HG03139 (cell line): Measurements from ENCODE around the gene PFDN2.
A peak's percentile ranks its signal among the peaks of the same experiment; 100 is the strongest.
"Not testable (repeated sequence)": the region's sequence is repeated elsewhere in the genome, so short reads cannot be mapped to it uniquely, and the experiment has no call there.

Experiments
- ATAC-seq: cut with Tn5 transposase; IDR thresholded peaks from one replicate; pipeline ENCODE4 v1.9.1; 2021; ENCODE audit not compliant: unreplicated experiment

Gene PFDN2

DNA sequence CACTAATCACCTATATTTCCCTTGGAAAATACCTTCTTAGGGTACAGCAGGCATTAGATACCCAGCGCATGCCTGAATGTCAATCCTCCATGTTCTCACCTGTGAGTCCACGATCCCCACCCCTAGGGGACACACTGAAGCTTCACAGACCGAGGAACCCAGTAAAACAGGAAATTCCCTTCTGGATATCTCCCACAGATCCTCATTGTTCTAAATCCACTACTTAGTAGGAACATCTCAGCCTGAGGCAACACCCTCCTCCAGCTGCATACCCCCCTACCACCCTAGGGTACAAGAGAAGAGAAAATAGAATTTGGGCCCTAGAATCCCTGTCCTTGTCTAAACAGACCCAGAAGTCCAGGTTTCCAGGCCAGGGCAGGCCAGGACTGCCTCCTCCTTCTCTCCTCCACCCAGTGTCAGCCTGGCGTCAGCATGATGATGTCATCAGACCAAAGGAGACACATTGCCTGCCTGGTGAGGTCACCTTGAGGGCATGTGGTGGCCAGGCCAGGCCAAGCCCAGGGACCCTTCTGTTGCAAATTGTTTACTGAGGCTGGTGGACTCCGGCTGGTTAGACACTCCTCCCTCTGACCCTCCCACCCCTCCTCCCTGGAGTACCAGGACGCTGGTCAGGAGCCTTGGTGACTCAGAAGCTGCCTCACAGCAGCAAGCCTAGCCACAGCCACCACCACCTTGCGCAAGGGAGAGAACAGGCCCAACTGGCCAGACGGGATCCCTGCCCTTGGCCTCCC lies 34.7 kb downstream of the PFDN2 start:
- ATAC-seq, result no peak

DNA sequence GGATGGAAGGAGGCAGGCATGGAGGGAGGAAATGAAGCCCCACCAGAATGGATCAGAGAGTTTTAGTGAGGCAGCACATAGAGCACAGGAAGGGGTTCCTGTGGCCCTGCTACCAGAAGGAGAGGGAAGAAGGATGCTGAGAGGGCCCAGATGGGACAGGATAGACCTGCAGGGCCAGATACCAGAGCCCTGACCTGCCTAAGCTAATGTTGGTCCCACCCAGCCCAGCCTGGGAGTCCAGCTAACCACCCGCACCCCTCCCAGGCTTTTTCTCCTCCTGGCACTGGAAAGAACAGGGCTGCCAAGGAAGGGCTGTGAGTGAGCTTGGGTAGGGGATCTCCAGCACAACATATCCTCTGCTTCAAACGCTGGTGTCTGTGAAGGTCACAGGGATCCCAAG lies 35.4 kb downstream of the PFDN2 start:
- no peak for ATAC-seq

DNA sequence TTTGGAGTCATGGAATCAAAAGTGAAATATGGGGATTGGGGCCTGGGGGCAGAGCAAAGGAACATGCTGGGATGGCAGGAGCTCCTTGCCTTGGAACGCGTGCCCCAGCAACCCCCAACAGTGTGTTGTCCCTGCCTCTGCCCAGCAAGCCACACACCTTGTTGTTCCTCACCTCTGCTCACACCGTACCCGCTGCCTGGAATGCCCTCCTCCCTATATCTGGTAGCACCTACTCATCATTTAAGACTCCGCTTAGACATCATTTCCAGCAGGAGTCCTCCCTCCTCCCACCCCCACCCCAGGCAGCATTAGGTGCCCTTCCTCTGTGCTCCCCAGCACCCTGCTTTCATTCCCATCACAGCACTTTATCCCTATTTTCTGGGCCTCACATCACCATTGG lies 36.3 kb downstream of the PFDN2 start:
- no peak for ATAC-seq

DNA sequence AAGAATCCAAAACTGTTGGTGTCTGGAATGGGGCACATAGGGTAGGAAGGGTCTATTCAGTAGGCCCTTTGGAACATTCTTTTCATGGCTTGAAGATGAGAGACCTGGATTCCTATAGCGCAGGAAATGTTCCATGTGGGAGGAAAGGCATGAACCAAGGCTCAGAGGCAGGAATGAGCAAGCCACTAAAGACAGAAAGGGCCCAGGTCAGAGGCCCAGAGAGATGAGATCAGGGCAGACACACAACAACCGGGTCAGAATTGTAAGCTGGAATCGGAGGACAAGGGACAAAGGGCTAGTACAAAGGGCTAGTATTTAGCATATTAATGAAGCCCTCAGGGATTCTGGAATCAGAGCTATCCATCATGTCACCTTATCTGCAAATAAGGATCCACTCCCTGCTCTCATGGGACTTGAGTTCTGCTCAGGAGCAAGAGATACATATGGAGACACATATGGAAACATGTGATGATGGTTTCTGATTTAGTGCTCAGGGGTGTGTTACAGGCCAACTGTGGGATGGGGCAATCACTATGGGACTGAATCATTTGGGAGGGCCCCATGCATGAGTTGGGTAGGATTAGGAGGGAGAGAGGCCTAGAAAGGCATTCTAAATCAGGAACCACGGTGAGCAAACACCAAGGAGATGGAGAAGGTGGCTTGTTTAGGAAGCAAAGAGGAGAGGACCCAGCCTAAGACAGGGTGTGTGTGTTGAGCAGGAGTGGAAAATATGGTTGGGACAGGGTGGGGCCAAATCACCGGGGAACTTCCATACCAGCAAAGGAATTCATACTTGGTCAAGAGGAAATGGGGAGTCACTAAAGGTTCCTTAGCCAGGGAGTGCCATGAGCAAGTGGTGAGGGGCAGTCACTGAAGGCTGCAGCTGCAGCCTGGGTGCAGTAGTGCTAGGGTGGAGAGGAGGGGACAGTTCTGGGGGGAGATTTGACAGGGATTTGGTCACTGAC lies 37.1 kb downstream of the PFDN2 start:
- no peak for ATAC-seq

DNA sequence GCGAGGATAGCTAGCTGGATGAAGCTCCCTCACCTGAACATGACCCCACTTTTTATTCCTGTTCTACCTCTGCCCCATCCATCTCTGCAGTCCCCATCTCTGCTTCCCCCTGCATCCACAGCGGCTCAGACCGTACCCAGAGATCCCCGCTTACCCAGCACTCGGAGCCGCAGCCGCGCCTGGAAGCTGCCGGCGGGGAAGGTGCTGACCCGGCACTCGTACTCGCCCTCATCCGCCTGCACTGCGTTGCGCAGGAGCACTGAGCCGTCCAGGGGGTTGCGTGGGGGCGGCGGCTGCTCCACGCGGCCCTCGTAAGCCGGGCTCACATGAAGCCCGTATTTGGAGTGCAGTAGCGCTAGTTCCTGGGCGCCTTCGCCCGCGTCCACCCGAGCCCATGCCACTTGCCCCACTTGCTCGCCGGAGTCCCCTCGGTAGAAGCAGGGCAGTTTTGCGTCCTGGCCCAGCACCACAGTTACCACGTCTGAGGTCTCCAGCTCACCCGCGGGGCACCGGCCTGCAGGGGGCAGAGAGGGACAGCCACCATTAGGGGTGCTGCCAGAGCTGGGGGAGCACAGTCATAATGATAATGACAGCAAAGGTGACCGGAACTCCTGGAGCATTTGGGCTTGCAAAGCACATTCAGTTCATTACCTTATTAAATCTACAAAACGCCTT lies 38.3 kb downstream of the PFDN2 start:
- ATAC-seq, result no peak

DNA sequence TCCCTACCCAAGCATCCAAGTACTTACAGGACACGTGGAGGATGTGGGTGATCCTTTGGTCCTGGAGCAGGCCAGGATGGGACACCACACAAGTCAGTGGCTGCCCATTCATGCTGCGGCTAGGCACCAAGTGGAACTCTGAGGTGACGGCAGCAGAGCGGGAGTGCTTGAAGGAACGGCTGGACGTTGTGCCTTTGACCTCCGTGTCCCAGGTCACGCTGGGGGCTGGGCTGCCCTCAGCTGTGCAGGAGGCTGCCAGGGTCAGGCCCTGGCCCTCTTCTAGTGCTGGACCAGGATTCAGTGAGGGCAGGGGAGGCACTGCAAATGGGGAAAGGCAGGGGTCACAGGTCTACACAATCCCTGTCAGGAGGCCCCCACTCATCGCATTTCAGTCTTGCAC lies 40.4 kb downstream of the PFDN2 start:
- no peak for ATAC-seq

DNA sequence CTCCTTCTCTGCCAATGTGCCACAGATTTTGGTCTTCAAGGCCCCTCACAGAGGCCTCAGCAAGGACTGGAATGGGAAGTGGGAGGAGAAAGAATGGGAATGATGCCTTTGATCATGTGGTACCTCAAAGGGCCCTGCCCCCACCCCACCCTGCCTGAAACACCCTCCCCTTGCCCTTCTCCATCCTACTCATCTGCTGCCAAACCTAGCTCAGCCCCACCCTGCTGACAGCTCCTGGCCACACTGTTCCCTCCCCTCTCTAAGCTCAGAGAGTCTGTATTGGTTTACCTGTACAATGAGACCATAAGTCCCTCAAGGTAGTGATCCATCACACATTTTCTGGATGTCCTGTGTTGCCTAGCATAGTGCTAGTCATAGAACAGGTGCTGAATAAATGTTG lies 41.4 kb downstream of the PFDN2 start:
- no peak for ATAC-seq

DNA sequence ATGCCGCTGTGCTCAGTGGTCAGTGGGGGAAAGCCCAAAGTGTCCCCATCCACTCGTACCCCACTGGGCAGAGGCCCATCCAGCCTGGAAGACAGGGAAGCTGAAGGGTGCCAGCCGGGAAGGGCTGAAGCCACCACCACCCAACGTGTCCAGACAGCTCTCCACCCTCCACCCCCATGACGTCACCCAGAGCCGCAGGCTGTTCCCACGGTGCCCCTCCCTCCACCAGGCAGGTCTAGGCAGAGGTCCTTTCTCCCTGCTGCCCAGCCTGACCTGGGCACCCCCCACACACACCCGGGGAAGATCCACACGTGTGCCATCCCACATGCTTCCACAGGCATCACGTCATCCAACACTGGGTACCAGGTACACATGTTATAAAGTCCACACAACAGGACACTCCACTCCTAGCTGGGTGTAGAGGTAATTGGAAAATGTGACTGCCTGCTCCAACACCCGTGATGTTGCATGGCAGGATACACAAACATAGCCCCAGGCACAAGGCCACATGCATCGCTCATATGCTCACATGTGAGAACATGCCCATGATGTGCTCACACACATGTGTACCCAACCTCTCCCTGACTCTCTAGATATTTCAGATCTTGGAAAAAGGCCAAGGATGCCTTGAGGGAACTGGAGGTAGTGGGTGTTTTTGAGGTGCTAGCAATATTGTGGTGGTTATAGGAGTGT lies 43.0 kb downstream of the PFDN2 start:
- ATAC-seq, result no peak

DNA sequence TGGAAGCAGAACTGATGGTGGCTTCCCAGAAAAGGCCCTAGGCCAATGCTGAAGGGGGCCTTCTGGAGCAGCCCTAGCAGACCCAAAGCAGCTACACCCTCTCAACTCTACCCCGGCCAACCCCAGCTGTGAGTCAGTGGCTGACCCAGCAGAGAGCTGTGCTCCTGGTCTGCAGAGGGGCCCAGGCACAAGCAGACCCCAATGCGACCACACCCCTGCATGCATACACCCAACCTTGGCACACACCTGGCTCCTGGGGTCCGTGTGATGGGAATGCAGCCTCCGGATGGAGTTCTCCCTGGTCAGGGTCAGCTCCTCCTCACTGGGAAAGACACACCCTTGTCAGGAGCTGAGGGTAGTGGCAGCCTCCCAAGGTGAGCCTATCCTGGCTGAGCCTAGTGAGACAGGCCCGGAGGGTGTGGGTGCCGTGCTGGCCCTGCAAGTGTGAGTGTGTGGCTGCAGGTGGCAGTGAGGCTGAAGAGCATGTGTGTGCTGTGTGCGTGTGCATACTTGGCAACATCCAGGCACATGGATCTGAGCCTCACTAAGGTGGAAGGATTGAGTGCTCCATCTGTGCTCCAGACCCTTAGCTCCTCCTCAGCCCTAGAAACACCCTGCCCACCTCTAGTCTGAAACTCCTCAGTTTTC lies 44.2 kb downstream of the PFDN2 start:
- ATAC-seq, result no peak

DNA sequence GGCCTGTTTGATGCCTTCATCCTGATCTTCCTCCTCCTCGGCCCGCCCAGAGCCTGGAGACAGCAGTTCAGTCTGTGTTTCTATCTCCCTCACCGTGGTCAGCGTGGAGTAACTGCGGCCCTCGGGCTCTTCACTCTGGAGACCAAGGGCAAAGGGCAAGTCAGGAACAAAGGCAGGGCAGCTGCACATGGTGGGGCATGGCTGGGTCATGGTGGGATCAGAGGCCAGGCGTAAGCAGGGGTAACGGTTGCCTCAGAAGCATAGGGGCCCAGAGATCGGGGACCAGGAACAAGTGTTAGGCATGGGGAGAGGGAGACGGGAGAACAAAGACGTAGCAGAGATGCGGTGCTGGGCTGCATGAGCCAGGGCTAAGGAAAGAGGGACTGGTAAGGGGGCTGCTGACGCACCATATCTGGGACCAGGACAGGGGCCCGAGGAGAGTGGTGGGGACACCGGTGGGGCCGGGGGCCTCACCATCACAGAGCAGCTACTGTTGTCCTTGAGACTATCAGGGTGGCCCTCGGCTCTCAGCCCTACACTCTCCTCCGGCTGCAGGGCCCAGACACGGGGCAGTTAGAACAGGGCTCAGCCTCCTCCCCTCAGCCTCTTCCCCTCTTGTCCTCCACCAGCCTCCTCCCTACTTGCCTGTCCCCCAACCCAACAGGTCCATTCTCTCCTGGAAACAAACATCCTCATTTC lies 44.9 kb downstream of the PFDN2 start:
- no peak for ATAC-seq

DNA sequence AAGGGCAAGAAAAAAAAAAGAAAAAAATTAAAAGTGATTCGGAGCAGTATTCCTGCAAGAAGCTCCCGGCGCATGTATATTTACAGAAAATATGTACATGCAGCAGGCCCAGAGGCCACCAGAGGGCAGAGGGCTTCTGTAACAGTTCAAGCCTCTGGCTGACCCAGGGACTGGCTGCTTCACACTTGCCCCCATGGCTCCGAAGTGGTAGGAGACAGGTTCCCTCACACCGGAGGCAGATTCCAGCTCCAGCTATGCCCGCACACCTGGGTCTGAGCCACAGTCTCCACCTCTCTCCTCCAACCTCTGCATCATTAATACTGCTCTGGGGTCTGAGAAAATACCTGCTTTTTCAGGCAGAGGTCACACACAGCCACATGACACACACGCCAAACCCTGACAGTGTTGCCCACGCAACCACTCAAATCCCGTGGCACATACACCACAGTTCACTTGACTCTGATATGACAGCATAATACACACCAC lies 45.9 kb downstream of the PFDN2 start:
- ATAC-seq, result no peak

DNA sequence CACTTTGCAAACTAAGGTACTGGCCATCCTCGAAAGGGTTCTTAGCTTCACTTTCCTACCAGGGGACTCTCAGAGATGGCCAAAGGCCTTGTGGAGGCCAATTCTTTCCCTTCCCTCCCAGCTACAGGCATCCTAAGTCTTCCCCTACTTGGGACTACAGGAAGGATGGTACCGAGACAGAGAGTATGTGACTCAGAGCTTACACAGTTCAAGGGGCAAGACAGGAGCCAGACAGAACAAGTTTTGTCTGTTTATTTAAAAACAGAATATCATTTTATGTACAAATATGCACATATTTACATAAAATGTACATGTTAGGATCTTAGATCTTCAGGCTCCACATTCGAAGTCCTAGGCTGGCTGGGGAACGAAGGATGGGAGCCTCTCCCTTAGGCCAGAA lies 47.1 kb downstream of the PFDN2 start:
- no peak for ATAC-seq

DNA sequence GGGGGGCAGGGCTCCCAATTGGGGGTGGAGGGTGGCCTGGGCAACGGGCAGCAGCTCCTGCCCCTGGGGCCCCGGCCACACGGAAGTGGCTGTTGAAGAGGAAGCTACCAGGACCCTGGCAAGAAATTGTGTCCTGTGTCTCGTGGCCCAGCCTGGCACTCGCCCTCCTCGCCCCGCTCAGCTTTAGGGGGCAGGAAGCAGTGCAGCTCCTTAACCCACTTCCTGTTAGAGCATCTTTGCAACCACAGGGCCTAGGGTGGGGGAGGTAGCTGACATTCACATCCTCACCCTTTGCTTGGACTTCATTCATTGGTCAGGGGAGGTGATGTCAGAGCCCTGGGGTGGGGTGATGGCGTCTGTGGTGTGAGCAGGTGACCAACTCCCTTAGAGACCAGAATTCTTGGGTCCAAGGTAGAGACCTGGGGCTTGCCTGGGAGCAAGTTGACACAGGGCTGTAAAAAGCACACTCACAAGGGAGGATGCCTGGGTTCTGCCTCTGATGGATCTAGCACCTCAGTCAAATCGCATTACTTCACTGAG lies 48.0 kb downstream of the PFDN2 start, which contains the start of gene ARHGAP30:
Gene ARHGAP30 (minus strand): TSS at position 161 of the 540 bp plus-strand sequence. CDS start 267 bp downstream, outside the sequence.
- peak; percentile 80 for ATAC-seq

DNA sequence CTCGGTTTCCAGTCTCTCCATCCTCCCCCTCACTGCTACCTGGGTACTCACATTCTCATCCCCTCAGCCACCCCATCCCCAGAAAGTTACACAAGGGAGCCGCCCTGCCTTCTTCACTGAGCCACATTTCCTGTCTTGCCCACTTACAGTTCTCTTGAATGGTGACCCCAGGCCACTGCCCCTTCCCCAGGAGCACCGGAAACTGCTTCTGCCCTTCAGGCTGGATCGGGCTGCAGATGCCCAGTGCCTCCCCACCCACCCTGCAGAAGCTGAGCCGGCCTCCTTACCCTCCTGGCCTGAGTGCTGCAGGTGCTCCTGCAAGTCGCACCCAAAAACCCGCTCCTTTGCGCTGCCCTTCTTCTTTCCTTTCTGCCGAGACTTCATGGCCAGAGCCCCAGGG lies 48.6 kb downstream of the PFDN2 start:
- ATAC-seq, result no peak

DNA sequence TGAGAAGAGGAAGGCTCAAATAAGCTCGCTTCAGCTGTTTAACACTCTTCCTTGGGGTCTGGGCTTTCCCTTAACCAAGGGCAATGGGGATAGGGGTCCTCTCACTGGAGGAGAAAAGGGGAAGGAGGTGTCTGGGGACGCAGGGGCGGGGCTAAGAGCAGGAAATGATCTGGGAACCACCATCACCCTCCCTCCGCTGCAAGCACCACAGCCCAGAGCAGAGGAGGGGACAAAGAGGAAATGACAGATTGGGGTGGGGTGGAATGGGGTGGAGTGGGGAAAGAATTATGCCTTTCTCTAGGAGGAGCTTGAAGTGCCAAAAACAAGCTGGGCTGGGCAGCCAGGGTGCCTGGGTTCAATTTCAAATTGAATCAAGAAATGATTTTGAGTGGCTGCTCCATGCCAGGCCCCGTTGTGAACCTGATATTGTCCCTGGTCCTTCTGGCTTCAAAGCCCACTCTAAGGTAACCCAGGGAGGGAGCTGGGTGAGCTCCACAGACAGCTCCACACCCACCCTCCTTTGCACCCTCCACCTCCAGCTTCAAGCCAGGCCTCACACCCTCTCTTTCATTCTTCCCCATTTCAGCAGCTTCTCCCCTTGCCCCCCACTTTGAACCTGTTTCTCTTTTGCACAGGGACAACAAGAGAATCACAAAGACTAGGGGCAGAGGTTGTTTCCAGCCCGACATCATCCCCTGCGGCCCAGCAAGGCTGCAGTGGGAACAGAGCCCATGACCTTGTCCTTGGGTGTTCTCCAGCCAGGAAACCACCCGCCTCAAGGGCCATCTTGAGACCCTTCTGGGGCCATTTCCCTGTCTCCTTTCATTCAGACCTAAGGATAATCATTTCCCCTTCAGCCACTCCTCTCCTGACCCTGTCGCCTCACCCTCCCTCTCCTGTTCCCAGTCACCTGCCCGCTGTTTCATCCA lies 49.3 kb downstream of the PFDN2 start:
- peak; percentile 54 for ATAC-seq

DNA sequence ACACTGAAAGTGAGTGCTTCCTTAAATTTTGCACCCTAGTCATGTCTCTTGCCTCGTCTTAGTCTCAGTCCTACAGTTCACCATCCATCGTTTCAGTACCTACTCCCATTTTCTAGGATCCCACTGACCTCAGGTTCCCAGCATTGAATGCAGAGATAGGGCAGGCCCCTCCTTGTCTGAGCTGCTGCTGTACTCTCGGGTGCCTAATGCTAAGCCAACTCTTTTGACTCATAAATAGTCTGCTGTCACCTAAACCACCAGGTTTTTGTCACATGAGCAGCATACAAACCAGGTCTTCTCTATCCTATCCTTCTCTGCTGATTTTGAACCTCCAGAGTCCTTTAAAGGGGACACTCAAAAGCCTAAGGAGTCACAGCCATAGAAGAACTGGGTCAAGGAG lies 51.1 kb downstream of the PFDN2 start:
- ATAC-seq, result no peak

DNA sequence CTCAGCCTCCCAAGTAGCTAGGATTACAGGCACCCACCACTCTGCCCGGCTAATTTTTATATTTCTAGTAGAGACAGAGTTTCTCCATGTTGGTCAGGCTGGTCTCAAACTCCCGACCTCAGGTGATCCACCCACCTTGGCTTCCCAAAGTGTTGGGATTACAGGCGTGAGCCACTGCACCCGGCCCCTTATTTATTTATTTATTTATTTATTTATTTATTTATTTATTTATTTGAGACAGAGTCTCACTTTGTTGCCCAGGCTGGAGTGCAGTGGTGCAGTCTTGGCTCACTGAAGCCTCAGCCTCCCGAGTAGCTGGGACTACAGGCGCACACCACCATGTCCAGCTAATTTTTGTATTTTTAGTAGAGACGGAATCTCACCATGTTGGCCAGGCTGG lies 52.2 kb downstream of the PFDN2 start:
- not testable (repeated sequence) for ATAC-seq

DNA sequence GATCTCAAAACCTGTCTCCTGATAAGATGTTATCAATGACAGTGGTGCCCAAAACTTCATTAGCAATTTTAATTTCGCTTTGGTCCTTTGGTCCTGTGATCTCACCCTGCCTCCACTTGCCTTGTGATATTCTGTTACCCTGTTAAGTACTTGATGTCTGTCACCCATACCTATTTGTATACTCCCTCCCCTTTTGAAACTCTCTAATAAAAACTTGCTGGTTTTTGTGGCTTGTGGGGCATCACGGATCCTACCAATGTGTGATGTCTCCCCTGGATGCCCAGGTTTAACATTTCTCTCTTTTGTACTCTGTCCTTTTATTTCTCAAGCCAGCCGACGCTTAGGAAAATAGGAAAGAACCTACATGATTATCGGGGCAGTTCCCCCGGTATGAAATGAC lies 53.9 kb downstream of the PFDN2 start:
- not testable (repeated sequence) for ATAC-seq
